CD4-positive, alpha-beta T cell treated with Interferon alpha-2 for 1 hour (primary cell): ENCODE data around the gene RABGGTA.
A peak's percentile ranks its signal among the peaks of the same experiment; 100 is the strongest.

Experiments used
- DNase-seq, 2 donors: peaks; one replicate each; pipeline ENCODE4 v3.0.0-alpha.2; 2020 to 2022

RABGGTA gene

DNA sequence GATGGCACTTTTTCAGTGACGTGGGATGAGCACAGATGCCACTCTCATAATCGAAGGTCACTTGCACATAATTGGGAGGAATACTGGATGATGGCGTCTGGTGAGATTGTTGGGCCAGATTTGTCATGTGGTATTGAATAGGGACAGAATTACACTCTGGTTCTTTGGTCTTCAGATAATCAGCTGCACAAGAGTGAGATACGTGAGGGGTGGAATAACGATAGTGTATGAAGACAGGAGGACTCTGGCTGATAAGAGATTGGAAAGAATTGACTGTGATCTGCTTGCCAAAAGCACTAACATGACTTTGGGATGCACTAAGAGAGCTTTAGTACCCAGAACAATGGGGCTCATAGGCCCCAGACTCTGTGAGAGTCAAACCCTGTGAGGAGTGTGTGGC lies 7.0 kb upstream of the RABGGTA start:
- no peak for DNase-seq

- DNase-seq = peak in 1 of 2 donors; percentile 47
These were observed 6.4 kb upstream of the RABGGTA start for GRCh38 chr14:24277606-24278321.

- no peak for DNase-seq
These were observed 5.7 kb upstream of the RABGGTA start for GRCh38 chr14:24277071-24277470.

DNA sequence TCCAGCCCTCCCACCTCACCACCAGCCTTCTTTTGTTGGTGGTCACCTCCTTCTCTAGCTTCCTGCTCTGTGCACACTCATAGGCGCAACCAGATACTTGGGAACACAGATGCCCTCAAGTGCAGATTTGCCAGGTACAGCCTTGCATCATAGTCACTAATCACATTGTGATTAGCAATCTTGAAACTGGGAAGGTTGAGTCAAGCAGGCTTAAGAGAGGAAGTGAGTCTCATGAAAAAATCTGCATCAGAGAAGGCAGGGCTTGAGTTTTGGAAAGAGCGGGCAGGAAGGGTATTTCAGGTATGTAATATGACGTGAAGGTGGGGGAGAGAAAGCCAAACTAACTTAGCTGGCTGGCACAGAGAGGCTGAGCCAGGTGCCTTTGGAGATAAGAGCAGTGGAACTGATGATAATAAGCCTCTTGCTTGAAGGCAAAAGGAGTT lies 2.7 kb upstream of the RABGGTA start:
- DNase-seq = peak; percentile 56 to 69

DNA sequence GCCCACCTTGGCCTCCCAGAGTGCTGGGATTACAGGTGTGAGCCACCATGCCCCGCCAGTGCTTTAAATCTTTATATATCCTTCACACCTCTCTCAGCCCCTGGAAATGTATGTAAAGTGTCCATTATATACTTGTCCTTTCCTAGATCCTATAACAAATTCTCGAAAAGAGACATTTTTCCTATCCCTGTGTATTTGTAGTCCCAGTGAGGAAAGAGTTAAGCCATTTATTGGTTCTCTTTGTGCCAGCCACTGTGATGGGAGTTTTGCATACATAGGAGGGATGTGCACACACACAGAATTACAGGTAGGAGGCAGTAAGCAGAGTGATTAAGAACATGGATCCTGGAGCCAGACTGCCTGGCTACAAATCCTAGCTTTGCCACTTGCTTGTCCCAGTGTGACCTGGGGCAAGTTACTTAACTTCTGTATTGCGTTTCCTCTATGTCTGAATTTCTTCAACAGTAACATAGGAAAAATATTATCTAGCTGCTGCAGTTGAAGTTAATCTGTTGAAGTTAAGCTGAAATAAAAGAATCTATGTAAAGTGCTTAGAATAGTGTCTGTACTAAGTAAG lies 2.1 kb upstream of the RABGGTA start:
- no peak for DNase-seq

DNA sequence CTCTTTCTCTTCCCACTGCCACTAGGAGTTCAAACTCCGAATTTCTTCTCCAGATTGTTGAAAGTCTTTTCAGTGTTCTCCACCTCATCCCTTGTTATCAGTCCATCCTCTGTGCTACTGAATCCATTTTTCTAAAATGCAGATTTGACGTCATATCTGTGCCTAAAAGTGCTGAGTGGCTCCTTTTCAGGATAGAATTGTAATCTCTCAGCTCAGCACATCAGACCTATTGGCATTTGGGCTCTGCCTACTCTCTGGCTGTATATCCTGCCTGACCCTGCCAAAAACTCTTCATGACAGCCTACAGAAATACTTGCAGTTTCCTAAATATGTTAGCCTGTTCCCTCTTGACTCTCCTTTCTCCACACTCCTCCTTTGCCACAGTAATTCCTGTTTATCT lies 1.1 kb upstream of the RABGGTA start:
- DNase-seq = no peak

DNA sequence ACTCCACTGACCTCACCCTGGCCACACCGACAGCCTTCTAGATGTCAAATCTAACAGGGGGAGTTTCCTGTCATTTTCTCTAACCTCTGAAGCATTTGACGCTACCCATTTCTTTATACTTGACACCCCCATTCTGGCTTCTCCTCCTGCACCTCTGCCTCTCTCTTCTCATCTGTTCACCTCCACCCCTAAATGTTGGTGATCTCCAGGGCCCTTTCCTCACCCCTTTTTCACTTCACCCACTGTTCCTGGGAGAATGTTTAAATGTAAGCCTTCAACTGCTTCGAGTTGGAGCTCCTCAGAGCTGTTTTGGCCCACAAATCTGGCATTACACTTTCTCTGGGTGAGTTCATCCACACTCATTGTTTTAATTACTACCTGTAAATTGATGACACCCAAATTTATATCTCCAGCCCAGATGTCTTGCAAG lies 452 bp upstream of the RABGGTA start:
- DNase-seq = no peak

- DNase-seq = peak in 1 of 2 donors; percentile 6
These were observed 762 bp downstream of the RABGGTA start for GRCh38 chr14:24270537-24271133.

- no peak for DNase-seq
These were observed 1.4 kb downstream of the RABGGTA start for GRCh38 chr14:24269910-24270536.

- no peak for DNase-seq
These were observed 2.0 kb downstream of the RABGGTA start for GRCh38 chr14:24269368-24269767.

- no peak for DNase-seq
These were observed 3.2 kb downstream of the RABGGTA start for GRCh38 chr14:24268225-24268624.

DNA sequence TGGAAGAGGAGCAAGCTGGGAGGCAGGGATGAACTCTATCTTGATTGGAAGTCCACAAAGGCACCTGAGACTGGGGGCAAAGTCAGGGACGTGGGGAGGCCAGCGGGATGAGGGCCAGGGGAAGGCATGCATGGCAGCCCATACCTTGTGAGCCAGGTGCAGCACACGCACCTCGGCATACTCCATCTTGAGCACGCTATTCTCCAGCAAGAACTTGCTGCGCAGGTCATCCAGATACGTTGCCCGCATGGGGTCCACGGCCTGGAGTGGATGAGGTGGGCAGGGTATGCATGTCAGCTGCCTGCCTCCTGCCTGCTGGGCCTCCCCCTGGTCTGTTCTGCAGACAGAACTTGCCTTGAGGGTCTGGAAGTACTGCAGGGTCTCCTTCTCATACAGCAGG lies 3.9 kb downstream of the RABGGTA start:
- no peak for DNase-seq

DNA sequence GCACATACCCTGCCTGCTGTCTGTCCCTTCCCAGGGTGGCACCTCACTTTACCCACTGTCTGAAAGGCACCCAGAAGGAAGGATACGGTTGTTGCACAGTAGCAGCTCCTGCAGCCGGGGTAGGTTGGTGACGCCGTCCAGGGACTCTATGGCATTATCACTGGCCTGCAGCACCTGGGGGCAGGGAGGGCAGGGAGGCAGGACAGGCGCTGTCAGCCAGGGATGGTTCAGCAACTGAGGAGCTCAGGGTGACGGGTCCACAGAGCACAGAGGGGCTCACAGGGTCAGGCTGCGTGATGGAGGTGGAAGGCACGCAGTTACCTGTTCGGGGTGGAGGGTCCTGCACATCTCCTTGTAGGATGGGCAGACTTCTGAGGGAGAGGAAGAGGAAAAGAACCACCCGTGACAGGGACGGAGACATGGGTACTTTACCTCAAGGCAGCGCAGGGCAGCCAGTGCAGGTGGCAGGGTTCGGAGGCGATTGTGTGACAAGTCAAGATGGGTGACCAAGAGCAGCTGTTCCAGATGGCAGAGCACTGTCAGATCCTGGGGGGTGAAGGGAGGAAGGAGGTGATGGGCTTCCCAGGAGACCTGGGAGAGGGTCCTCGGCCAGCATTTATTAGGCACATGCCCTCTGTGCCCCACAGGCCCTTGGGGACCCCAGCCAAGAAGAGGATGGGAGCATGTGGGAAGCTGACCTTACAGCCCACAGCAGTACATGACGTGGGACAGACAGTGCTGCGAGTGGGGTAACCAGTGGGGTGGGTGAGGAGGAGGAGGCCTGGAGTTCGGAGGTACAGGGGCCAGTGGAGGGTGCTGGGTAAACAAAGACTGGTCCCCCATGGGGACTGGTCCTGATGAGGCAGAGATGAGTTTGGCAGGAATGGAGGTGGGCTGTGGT lies 4.8 kb downstream of the RABGGTA start:
- no peak for DNase-seq

DNA sequence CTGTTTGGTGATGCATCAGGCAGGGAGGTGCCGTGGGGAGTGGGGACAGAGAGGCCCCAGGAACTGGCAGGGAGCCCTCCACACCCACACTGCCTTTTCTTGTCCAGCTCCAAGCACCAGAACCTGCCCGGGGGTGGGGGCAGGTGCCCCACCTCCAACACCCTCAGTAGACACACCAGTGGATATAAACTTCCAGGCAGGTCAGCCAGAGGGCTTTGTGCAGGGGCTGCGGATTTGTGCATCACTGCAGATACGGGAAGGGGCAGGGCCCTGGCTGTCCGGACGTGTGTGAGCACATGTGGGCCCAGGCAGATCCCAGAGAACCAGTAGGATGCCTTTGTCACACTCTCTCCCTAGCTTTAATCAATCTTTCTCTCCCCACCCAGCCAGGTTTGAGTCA lies 7.1 kb downstream of the RABGGTA start:
- DNase-seq = no peak

DNA sequence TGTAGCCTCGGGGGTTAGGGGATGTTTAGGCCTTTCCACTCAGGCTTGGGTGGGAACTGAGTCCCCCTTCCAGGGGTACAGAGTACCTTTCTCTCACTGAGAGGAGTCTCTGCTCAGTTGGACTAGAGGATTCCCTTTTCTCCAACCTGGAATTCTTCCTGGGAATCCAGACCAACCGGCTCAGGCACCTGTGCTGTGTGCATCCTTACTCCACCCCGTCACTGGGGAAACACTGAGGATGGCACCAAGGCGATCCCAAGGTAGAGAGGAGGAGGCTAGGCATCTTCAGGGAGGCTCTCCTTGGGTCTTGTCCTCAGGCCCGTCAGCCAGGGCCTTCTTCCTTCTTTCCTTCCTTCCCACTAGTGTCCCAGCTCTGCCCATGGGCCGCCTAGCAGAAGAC lies 7.5 kb downstream of the RABGGTA start:
- DNase-seq = no peak

- no peak for DNase-seq
These were observed 8.3 kb downstream of the RABGGTA start, which contains the start of gene TGM1 for GRCh38 chr14:24262821-24263733. Gene TGM1 (minus strand): TSS chr14:24263177. CDS start chr14:24262352, 825 bp downstream.

GRCh38 chr14:24261969-24262327 lies 9.4 kb downstream of the RABGGTA start:
- DNase-seq = no peak

DNA sequence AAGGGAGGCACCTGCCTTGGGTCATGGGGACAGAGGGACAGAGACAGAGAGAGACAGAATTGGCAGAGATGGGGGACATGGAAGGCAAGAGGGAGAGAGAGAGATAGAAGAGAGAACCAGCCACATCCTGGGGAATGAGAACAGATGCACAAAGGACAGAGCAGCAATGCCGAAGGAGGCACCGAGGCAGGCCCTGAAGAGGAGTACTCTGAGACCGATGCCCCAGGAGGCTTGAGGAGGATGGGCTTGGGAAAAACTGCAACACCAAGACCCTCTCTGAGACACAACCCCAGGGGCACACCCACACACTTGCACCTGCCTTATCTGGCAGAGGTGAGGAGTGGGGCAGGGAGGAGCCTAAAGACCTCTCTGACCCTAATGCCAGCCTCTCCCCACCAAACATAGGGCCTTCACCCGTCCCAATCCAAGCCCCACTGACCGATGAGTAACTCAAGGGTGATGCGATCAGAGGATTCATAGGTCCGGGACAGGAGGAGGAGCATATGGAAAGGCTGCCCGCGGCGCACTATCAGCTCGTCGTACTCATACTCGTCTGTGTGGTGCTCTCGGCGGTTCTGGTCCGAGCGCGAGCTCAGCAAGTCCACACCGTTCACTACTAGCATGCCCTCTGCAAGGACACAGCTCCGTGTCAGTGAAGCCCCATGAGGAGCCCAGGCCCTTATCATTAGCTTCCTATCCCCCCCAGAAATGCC lies 10.0 kb downstream of the RABGGTA start:
- no peak for DNase-seq

- DNase-seq = no peak
These were observed 10.6 kb downstream of the RABGGTA start for GRCh38 chr14:24260780-24261157.

GRCh38 chr14:24260026-24260779 lies 11.2 kb downstream of the RABGGTA start:
- DNase-seq = no peak
